Activated T-cell treated with anti-CD3 and anti-CD28 coated beads, Interleukin-2, amount 50 U/mL, for 24 hours (primary cell): Measurements from ENCODE around the gene BMI1.

ENCODE experiments used
- DNase-seq: peaks from one replicate; pipeline ENCODE4 v3.0.0-alpha.2; 2020
- H3K27ac Mint-ChIP-seq: 2 replicates; pipeline ENCODE4 v1.8.0; 2020; ENCODE audit warnings: mild to moderate bottlenecking, mixed read lengths
- H3K27me3 Mint-ChIP-seq: 2 replicates; pipeline ENCODE4 v1.8.0; 2020; ENCODE audit warnings: mixed read lengths
- H3K36me3 Mint-ChIP-seq: 2 replicates; pipeline ENCODE4 v1.8.0; 2020; ENCODE audit warnings: low read depth, mixed read lengths
- H3K4me1 Mint-ChIP-seq: 2 replicates; pipeline ENCODE4 v1.8.0; 2020; ENCODE audit warnings: low read depth, mixed read lengths
- H3K4me3 Mint-ChIP-seq: 2 replicates; pipeline ENCODE4 v1.8.0; 2020; ENCODE audit warnings: mild to moderate bottlenecking, moderate library complexity, mixed read lengths
- H3K9me3 Mint-ChIP-seq: 2 replicates; pipeline ENCODE4 v1.8.0; 2020; ENCODE audit warnings: mixed read lengths

BMI1 gene

DNA sequence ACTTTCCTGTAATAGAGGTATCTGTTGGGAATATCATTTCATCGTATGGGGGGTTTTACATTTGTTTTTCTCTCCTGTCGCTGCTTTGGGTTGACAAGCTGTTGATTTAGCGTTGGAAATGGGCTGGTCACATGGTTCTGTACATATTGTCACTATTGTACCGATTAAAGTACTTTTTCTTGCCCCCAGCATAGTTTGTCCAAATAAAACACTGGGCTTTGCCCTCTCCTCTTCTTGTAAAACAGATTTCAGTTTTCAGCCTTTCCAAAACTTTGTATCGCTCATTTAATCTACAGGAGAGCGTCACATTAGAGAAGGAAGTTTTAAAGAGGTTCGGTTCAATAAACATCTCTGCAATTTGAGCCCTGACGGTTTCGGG is 4.0 kb downstream of the BMI1 start:
- DNase-seq: no peak
- peaks cover 49% of the 10 kb centered on the region for H3K27me3 Mint-ChIP-seq
- H3K36me3 Mint-ChIP-seq: peaks cover 54% of the 10 kb centered on the region
- H3K4me3 Mint-ChIP-seq: peak overlapping the region; percentile 93
- H3K27ac Mint-ChIP-seq: peak overlapping the region; percentile 91
- H3K4me1 Mint-ChIP-seq: peaks cover 41% of the 10 kb centered on the region
- H3K9me3 Mint-ChIP-seq: no peaks in the 10 kb centered on the region

DNA sequence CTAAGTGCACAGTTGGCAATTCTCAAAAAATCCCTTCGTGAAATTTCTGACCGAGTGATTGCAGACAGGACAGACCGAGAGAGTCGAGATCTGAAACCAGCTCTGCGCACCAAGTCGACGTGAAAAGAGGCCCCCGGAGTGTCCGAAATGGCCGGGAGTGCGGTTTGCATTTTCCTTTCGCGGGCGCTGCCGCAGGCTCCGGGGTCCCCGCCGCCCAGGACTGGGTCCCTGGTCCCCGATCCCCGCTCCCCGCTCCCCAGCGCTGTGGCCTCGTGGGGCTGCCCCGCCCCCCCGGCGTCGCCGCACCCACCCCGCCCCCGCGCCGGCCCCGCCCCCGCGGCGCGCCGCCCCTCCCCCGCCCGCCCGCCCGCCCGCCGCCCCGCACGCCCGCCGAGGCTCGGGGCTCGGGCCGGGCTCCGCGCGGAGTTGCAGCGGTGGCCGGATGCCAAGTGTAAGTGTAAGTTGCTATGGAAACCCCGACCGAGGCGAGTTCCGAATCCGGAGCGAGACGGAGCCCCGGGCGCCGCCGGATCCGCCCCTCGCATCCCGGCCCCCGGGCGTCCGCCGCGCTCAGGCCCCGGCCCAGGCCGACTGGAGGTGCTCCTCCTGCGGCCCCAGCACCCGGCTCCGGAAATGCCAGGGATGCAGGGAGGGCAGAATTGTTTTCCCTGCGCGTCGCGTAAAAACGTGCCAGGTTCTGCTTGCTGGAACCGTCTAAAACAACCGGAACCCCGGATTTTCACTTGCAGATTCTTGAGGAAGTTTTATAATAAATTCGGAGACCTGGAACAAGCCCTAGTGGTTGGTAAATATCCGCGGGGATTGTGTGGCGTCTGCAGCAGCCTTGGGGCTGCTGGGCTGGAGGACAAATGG is 4.6 kb downstream of the BMI1 start:
- peak; percentile 73 for DNase-seq
- H3K36me3 Mint-ChIP-seq: peaks cover 56% of the 10 kb centered on the region

DNA sequence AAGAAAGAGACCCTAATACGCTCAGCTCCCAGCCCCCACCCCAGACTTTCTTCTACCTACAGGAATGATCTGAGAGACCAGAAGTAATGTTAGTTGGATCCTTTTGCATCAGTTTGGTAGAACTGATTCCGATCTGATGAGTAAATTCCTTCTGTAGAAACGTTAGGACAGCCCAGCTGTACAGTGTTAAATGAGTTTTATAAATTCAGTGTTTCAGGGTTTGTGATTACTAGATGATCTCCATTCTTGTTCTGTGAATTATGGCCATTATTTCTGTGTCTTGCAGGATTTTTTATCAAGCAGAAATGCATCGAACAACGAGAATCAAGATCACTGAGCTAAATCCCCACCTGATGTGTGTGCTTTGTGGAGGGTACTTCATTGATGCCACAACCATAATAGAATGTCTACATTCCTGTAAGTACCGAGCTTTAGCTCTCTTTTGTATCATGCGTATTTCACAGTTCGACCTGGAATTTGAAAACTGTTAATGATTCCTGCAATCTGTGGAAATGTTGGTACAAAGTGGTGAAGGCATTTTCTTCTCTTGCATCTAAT is 5.3 kb downstream of the BMI1 start:
- H3K27me3 Mint-ChIP-seq: peaks cover 45% of the 10 kb centered on the region
- no peak for DNase-seq
- no peaks in the 10 kb centered on the region for H3K9me3 Mint-ChIP-seq
- H3K36me3 Mint-ChIP-seq: peaks cover 62% of the 10 kb centered on the region
- H3K4me3 Mint-ChIP-seq: peak overlapping the region; percentile 74
- H3K27ac Mint-ChIP-seq: peak overlapping the region; percentile 79
- peaks cover 38% of the 10 kb centered on the region for H3K4me1 Mint-ChIP-seq

More for the DNA sequence above, 4.6 kb downstream of the BMI1 start:
- Mint-ChIP-seq H3K27ac (peak overlapping the region; percentile 91), H3K27me3 (peaks cover 45% of the 10 kb centered on the region), H3K9me3 (no peaks in the 10 kb centered on the region), H3K4me3 (peak overlapping the region; percentile 93), H3K4me1 (peaks cover 38% of the 10 kb centered on the region)

GRCh38 chr10:22329150-22329549 is 8.3 kb downstream of the BMI1 start:
- no peak overlapping the region for H3K27ac Mint-ChIP-seq

GRCh38 chr10:22332116-22332692 is 11.3 kb downstream of the BMI1 start:
- Mint-ChIP-seq H3K27ac (no peak overlapping the region), H3K27me3 (peaks cover 45% of the 10 kb centered on the region), H3K4me1 (peaks cover 33% of the 10 kb centered on the region), H3K36me3 (peaks cover 56% of the 10 kb centered on the region), H3K9me3 (peaks cover 8% of the 10 kb centered on the region), H3K4me3 (no peak overlapping the region)
- DNase-seq: no peak

More at GRCh38 chr10:22329150-22329549, 8.3 kb downstream of the BMI1 start:
- no peak for DNase-seq
- Mint-ChIP-seq H3K36me3 (peaks cover 72% of the 10 kb centered on the region), H3K4me3 (no peak overlapping the region), H3K27me3 (peaks cover 46% of the 10 kb centered on the region), H3K9me3 (peaks cover 8% of the 10 kb centered on the region), H3K4me1 (peaks cover 41% of the 10 kb centered on the region)

GRCh38 chr10:22333167-22333974 is 12.5 kb downstream of the BMI1 start:
- DNase-seq: no peak
- H3K4me1 Mint-ChIP-seq: peaks cover 36% of the 10 kb centered on the region
- H3K9me3 Mint-ChIP-seq: peaks cover 8% of the 10 kb centered on the region
- H3K36me3 Mint-ChIP-seq: peaks cover 49% of the 10 kb centered on the region
- H3K27me3 Mint-ChIP-seq: peaks cover 54% of the 10 kb centered on the region
- H3K27ac Mint-ChIP-seq: peak overlapping the region; percentile 77
- peak overlapping the region; percentile 24 for H3K4me3 Mint-ChIP-seq

- peaks cover 8% of the 10 kb centered on the region for H3K9me3 Mint-ChIP-seq
- H3K4me1 Mint-ChIP-seq: peaks cover 37% of the 10 kb centered on the region
- peaks cover 45% of the 10 kb centered on the region for H3K36me3 Mint-ChIP-seq
- H3K27me3 Mint-ChIP-seq: peaks cover 60% of the 10 kb centered on the region
- no peak for DNase-seq
- peak overlapping the region; percentile 24 for H3K4me3 Mint-ChIP-seq
- H3K27ac Mint-ChIP-seq: peak overlapping the region; percentile 77
Observed at GRCh38 chr10:22333975-22334282, 13.0 kb downstream of the BMI1 start.

DNA sequence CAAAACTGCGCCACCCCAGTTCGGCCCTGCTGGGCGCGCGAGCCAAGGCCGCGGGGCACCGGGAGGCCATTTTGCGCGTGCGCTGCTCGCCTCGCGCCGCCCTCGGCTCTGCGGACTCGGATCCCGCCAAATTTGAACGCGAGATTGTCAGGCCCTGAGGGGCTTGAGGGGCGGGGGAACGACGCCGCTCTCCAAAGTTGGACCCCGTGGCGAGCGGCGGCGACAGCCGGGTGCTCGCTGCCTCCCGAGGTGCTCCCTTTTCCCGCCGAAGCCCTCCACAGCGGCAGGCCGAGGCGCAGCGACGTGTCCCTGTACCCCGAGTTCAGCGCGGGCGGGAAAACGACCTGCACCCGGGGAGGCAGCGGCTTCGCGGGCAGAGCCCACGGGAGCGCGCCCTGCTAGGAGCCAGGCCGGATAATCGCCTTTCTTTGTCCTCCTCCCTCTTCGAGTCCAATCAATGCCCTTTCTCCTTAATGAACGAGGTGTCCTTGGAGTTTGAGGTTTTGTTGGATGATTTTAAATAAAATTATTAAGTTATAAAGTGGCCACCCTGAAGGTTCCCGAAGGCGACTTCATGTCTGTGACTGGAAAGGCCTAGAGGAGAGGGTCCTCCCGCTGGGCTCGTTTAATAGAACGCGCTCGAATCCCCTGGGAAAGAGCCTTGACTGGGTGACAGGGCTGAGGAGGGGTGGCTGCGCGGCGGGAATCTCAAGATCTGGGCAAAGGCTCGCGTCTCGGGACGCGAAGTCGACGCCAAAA is 13.7 kb downstream of the BMI1 start:
- peak; percentile 36 for DNase-seq
- Mint-ChIP-seq H3K27ac (peak overlapping the region; percentile 77), H3K27me3 (peaks cover 64% of the 10 kb centered on the region), H3K36me3 (peaks cover 39% of the 10 kb centered on the region), H3K4me3 (peak overlapping the region; percentile 75), H3K9me3 (peaks cover 8% of the 10 kb centered on the region), H3K4me1 (peaks cover 42% of the 10 kb centered on the region)

- peaks cover 31% of the 10 kb centered on the region for H3K36me3 Mint-ChIP-seq
- H3K4me1 Mint-ChIP-seq: peaks cover 50% of the 10 kb centered on the region
- H3K27me3 Mint-ChIP-seq: peaks cover 71% of the 10 kb centered on the region
- DNase-seq: peak; percentile 76
- H3K27ac Mint-ChIP-seq: peak overlapping the region; percentile 77
- peaks cover 8% of the 10 kb centered on the region for H3K9me3 Mint-ChIP-seq
- peak overlapping the region; percentile 75 for H3K4me3 Mint-ChIP-seq
Observed at GRCh38 chr10:22335173-22335933, 14.5 kb downstream of the BMI1 start.

GRCh38 chr10:22338185-22338900 is 17.4 kb downstream of the BMI1 start:
- DNase-seq: no peak
- Mint-ChIP-seq H3K4me1 (peaks cover 44% of the 10 kb centered on the region), H3K36me3 (peaks cover 8% of the 10 kb centered on the region), H3K9me3 (peaks cover 6% of the 10 kb centered on the region), H3K27me3 (peaks cover 77% of the 10 kb centered on the region), H3K4me3 (no peak overlapping the region), H3K27ac (no peak overlapping the region)

- H3K4me3 Mint-ChIP-seq: no peak overlapping the region
- H3K36me3 Mint-ChIP-seq: peaks cover 2% of the 10 kb centered on the region
- H3K27ac Mint-ChIP-seq: no peak overlapping the region
- DNase-seq: no peak
- H3K27me3 Mint-ChIP-seq: peaks cover 77% of the 10 kb centered on the region
- H3K4me1 Mint-ChIP-seq: peaks cover 38% of the 10 kb centered on the region
- no peaks in the 10 kb centered on the region for H3K9me3 Mint-ChIP-seq
Observed at GRCh38 chr10:22338931-22339330, 18.0 kb downstream of the BMI1 start.

- peaks cover 83% of the 10 kb centered on the region for H3K27me3 Mint-ChIP-seq
- H3K36me3 Mint-ChIP-seq: peaks cover 2% of the 10 kb centered on the region
- peaks cover 7% of the 10 kb centered on the region for H3K9me3 Mint-ChIP-seq
- peak overlapping the region; percentile 87 for H3K27ac Mint-ChIP-seq
- H3K4me1 Mint-ChIP-seq: peaks cover 39% of the 10 kb centered on the region
- DNase-seq: no peak
- H3K4me3 Mint-ChIP-seq: peak overlapping the region; percentile 85
Observed at GRCh38 chr10:22339761-22340328, 18.9 kb downstream of the BMI1 start.
